ENCODE data around the gene RSRC1.

GRCh38 chr3:158571969-158572765 lies 462.3 kb downstream of the RSRC1 start:
- no peak for TF ChIP-seq EZH2 (IDR thresholded peaks at IDR 0.05; ENCODE audit: low read depth)
- no peak for TF ChIP-seq CTCF (conservative IDR thresholded peaks at IDR 0.05)

Data from PC-9 (cell line).